AML-193 (cell line): ENCODE measurements around the gene EHD4.
A peak's percentile ranks its signal among the peaks of the same experiment; 100 is the strongest.

ENCODE experiments used
- DNase-seq, 2 experiments: peaks; one replicate each; lab custom pipeline; 2025; lab: John Stamatoyannopoulos, UW

EHD4 gene

GRCh38 chr15:41936649-41937567 lies 35.4 kb downstream of the EHD4 start:
- no peak for DNase-seq

DNA sequence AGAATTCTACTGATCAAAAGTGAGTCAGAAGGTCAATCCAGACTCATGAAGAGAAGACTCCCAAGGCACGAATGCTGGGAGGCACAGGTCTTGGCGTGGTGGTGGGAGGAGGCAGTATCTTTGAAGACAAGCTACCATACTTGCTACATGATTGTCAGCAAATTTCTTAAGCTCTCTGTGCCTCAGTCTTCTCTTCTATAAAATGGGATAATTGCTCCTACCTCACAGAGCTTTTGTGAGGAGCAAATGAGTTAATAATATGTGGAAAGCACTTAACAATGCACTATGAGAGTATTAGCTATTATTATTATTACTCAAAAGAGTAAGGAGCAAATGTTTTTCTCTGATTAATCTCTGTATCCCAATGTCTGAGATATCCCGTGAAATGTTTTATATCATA lies 36.2 kb downstream of the EHD4 start:
- DNase-seq, result no peak

- no peak for DNase-seq
These were observed 36.8 kb downstream of the EHD4 start for GRCh38 chr15:41935566-41936020.

DNA sequence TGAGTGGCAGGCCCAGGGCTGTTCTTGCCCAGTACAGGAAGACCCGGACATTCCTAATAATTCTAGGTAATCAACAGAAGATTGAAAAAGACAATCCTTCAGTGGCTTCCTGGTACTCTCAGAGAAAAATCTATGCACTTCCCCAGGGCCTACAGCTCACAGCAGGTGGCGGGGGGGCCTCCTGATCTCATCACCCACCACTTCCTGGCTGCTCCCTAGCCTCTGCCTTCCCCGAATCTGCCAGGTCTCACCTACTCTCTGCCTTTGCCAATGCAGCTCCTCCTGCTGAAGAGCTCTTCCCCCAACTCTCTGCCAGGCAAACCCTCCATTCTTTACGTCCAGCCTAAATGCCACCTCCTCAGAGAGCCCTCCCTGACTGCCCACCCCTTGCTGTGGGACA lies 37.5 kb downstream of the EHD4 start:
- DNase-seq, result no peak

DNA sequence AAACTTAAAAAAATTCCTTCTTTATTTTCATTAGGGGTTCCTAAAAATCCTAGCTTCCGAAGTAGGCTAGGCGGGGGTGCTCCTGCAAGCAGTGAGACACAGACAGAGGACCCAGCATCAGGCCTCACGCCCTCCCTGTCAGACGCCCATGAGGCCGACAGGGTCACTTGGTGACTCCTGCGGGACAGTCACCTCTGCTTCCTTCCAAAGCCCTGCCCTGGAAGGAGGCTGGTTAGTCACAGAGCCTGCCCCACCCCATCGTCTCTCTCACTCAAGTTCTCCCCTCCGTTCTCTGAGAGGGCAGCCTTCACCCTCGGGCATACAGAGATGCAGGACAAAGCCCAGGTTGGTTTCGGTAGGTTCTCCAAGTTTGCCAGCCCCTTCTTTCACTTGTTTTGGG lies 38.6 kb downstream of the EHD4 start:
- DNase-seq, result no peak

GRCh38 chr15:41933326-41933725 lies 39.0 kb downstream of the EHD4 start:
- DNase-seq, result no peak

DNA sequence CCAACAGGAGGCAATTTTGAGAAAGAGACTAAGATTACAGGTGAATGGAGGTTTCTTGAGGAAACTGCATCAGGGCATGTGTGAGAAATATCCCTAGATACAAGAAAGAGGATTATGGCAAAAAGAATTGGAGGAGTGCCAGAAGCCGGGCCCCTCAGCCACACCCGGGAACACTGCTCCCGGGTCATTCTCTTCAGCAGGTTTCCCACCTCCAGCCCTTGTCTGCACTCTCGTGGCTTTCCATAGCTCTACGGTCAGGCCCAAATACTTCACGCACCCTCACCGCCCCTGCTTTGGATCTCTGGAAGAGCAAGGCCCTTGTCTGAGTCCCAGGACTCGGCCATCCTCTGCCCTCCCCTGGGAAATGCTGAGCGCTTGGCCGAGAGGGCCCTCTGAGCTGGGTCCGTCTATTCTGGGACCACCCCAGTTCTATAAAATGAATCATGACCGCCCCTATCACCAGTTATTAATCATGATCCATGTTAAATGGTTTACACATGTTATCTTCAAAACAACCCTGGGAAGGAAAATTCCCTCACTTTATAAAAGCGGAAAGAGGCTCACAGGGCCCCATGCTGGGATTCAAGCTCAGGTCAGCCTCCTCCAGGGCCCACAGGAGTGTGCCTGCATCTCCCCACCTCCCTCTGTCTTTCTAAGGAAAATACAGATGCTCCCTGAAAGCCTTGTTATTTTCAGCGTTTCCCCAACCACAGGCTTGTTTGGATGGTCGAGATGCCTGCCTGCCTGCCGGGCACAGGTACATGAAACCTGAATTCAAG lies 39.7 kb downstream of the EHD4 start:
- DNase-seq, result no peak

DNA sequence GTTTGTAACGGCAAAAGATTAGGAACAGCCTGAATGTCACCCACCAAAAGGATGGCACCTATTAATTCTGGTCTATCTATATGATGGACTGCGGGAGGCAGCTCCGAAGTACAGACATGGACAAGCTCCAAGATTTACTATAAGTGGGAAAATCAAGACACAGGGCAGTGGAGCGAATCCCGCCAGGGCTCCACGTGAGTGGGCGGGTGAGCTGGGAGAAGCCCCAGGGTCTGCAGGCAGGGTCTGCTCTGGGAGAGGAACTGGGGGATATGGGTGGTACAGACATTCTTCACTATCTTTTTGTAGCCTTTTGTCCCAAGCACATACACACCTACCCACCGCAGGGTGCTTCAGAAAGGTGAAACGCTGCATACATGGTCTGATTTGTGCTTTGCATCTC lies 40.3 kb downstream of the EHD4 start:
- no peak for DNase-seq

DNA sequence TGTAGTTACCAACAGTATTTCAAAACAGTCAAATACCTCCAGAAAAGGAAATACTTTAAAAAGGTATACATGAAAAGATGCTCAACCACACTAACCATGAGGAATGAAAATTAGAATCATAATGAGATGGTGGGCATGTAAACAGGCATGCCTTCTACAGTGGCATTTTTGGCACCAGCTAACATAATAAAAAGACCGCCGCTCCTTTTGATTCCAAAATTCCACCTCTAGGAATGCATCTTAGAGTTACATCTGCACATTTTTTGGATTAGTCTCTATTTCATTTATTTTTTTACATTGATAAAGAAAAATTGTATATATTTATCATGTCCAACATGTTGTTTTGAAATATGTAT lies 41.5 kb downstream of the EHD4 start:
- no peak for DNase-seq

DNA sequence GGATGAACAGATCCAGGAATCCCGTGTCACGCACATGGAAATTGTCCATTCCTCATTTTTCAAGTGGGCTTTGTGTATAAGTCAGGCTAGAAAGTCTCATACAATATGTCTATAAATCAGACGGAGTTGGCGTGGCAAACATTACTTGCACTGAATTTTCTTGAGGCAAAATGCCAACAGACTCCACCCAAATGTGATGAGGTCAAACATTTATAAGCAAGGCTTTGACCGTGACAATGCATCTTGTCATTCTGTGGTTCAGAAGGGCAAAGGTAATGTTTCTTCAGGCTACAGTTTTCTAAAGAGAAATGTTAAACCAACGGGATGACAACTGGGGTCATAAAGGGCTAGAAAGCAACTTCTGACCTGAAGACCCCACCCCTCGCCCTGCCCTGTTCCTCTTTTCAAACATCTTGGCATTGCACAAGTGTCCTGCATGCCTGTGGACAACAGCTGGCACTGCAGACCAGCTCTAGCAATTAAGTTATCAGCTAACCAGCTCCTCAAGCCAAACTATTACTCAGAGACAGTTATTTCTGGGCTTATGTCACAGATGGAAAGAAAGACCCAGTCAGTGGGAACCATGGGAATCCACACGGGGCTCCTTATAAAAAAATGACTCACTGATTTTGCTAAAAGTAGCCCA lies 42.0 kb downstream of the EHD4 start:
- peak in 1 of 2 experiments; percentile 5 for DNase-seq

- DNase-seq, result no peak
These were observed 43.4 kb downstream of the EHD4 start for GRCh38 chr15:41928637-41929620.

DNA sequence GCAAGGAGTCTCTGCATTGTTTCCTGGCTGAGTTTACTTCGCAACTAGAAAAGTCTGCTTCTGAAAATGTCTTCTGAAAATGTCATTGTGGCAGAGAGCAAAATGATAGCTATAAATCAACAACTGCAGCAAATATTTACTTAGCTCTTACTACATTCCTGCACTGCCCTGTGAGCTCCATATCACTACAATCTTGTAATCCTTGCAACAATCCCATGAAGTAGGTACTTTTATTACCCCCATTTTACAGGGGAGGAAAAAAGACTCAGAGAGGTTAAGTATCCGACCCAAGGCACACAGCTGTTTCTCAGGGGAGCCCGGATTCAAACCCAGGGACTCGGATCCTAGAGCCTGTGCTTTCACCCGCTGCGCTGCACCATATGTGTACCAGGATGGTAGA lies 44.3 kb downstream of the EHD4 start:
- DNase-seq, result no peak

GRCh38 chr15:41927536-41927935 lies 44.8 kb downstream of the EHD4 start:
- DNase-seq, result no peak

- no peak for DNase-seq
These were observed 45.9 kb downstream of the EHD4 start for GRCh38 chr15:41926185-41927056.

GRCh38 chr15:41925086-41925608 lies 47.2 kb downstream of the EHD4 start:
- DNase-seq, result no peak

DNA sequence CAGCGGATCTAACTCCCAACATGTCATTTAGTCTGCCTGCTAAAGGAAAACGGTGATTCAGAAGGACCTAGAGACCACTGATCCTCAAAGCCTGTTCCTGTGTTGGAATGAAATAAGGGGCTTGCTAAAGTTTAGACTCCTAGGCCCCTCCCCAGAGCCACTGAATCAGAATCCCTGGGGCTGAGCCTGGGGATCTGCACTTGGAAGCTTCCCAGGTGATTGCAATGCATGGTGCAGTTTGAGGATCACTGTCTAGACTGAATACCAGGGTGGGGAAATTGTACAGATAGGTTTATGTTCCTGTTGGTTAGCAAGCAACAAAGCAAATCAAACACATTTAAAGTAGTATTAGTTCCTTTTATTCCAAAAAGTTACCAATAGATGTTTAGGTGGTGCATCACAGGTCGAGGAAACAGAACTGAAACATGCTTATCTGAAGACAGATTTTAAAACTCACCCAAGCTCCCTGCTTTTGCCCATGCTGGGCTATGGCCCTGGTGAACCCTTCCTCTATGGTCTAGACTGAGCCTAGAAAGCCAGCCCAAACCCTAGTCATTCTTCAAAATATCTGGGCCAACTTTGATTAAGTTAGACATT lies 48.9 kb downstream of the EHD4 start:
- no peak for DNase-seq

DNA sequence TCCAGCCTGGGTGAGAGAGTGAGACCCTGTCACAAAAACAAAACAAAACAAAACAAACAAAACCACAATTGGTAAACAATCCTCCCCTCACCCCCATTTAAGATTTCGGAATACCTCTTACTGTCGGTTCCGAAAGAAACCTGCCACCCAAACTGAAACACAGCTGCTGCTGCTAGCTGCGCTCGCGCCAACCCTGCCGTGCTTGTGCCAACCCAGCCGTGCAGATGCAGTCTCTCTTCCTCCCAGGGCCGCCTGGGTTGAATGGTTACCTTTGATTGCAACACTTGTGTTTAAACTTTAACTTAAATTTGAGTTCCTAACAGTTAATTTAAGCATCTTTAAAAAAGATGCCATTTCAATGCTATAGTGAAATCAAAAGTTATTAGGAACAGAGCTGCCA lies 50.0 kb downstream of the EHD4 start:
- DNase-seq, result no peak

DNA sequence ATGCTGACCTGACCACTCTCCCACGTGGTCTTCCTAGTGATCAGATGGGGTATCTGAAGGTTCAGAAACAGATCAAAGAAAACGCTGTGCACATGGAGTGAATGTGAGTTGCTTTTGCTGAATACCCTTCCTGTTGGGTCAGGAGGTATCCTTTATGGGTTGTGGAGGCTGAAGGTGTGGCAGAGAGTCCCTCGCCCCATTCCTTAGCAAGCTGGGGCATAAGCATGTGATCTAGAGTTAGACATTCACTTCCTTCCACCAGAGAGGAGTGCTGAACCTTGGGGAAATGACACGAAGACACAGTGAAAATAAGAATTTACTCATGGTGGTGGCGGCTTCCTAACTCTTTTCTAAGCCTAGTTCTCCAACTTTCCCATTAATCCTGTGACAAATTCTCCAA lies 50.7 kb downstream of the EHD4 start:
- no peak for DNase-seq

- no peak for DNase-seq
These were observed 51.2 kb downstream of the EHD4 start for GRCh38 chr15:41921167-41921566.
